H1 (cell line): ENCODE results near the gene PLA2G4D.

Experiments
- CBX5 ChIP-seq: fragments of 300-800, 300-1000 bp; sonication (generic); IDR thresholded peaks from 2 replicates; pipeline ENCODE4 v1.7.1; 2016; ENCODE audit warnings: antibody characterized with exemption, low read length, low read depth
- CTCF ChIP-seq, 3 experiments: IDR thresholded peaks; 1 replicate in 2 of 3; 2 replicates in 1 of 3; pipeline versions ENCODE4 v1.5.1 to v1.6.1; 2011; ENCODE audit warnings: low read length in 3 of 3, mild to moderate bottlenecking in 3 of 3, inconsistent platforms in 2 of 3, low read depth in 1 of 3, moderate library complexity in 1 of 3; ENCODE audit not compliant: insufficient read depth in 1 of 3; ENCODE audit errors: control extremely low read depth in 1 of 3
- JUND ChIP-seq: IDR thresholded peaks from 2 replicates; pipeline ENCODE4 v1.6.1; 2011; ENCODE audit warnings: mild to moderate bottlenecking, improper control_type of control experiment, low read length
- POLR2A ChIP-seq, 2 experiments: IDR thresholded peaks; 1 replicate in 1 of 2; 2 replicates in 1 of 2; pipeline ENCODE4 v1.6.1; 2011; ENCODE audit warnings: low read depth in 2 of 2, low read length in 2 of 2, mild to moderate bottlenecking in 2 of 2; ENCODE audit errors: control extremely low read depth in 1 of 2
- RFX5 ChIP-seq: IDR thresholded peaks from 2 replicates; pipeline ENCODE4 v1.6.1; 2011; ENCODE audit warnings: low read depth, low read length, improper control_type of control experiment, borderline replicate concordance
- RXRA ChIP-seq: IDR thresholded peaks from 2 replicates; pipeline ENCODE4 v1.6.1; 2011; ENCODE audit warnings: low read depth, mild to moderate bottlenecking, low read length, moderate library complexity; ENCODE audit not compliant: insufficient read depth
- SIX5 ChIP-seq: IDR thresholded peaks from 2 replicates; pipeline ENCODE4 v1.6.1; 2011; ENCODE audit warnings: mild to moderate bottlenecking, low read depth, low read length
- SRF ChIP-seq: IDR thresholded peaks from 2 replicates; pipeline ENCODE4 v1.6.1; 2011; ENCODE audit warnings: mild to moderate bottlenecking, low read depth, low read length, moderate library complexity
- SUZ12 ChIP-seq: fragments of 200-600 bp; sonication (generic); IDR thresholded peaks from 2 replicates; pipeline ENCODE4 v1.6.1; 2012; ENCODE audit warnings: mild to moderate bottlenecking, inconsistent platforms, low read length, moderate library complexity, mixed read lengths
- TAF1 ChIP-seq: IDR thresholded peaks from 2 replicates; pipeline ENCODE4 v1.6.1; 2011; ENCODE audit warnings: mild to moderate bottlenecking, low read depth, low read length
- TBP ChIP-seq: IDR thresholded peaks from 2 replicates; pipeline ENCODE4 v1.6.1; 2011; ENCODE audit warnings: low read depth, low read length, improper control_type of control experiment

- TF ChIP-seq POLR2A (IDR thresholded peaks at IDR 0.05; ENCODE audit: control extremely low read depth in 1 of 2, low read depth in 2 of 2, low read length in 2 of 2) (no peak), TBP (no peak), RXRA (no peak), CBX5 (no peak), JUND (no peak), SIX5 (no peak), CTCF (IDR thresholded peaks at IDR 0.05; ENCODE audit: control extremely low read depth in 1 of 3, insufficient read depth in 1 of 3, low read depth in 1 of 3, low read length in 3 of 3) (no peak), SRF (no peak), RFX5 (no peak), TAF1 (no peak), SUZ12 (no peak)
These were observed 1.7 kb downstream of the PLA2G4D start for GRCh38 chr15:42092398-42093318.
